Lower leg skin (tissue), 4 donors: ENCODE results near the gene PRKCZ. TPM values are rescaled to one million over a fixed set of nuclear protein-coding genes. Genes with fewer than 3 reads are reported as not detected.

Experiments
- DNase-seq, 2 donors: peaks; one replicate each; pipeline ENCODE4 v3.0.0-alpha.2; 2019; ENCODE audit warnings: low spot score in 2 of 2
- H3K4me3 ChIP-seq: fragments of 200-600 bp; sonication (generic); 2 replicates; pipeline ENCODE4 v1.5.1; 2017; ENCODE audit warnings: mild to moderate bottlenecking, low read depth; ENCODE audit not compliant: poor library complexity, severe bottlenecking
- CTCF ChIP-seq, 3 donors: fragments of 450-650 bp; IDR thresholded peaks; one replicate each; pipeline ENCODE4 v1.5.1; 2016; ENCODE audit warnings: antibody characterized with exemption in 3 of 3, mild to moderate bottlenecking in 3 of 3, moderate library complexity in 2 of 3
- POLR2A ChIP-seq, 2 donors: fragments of 450-650 bp; IDR thresholded peaks; one replicate each; pipeline ENCODE4 v1.6.1; 2016 to 2017; ENCODE audit warnings: antibody characterized with exemption in 2 of 2, mild to moderate bottlenecking in 1 of 2, moderate library complexity in 1 of 2
- WGBS, 2 donors: methylation state at CpG; one replicate each; pipeline ENCODE4 v1.1.5; 2018; 5-methylcytosine and 5-hydroxymethylcytosine counted together
- intact Hi-C: fragments of 100-400 bp; cut with DNase I; formaldehyde crosslinking; loops from one replicate; pipeline ENCODE4 v1.15.0; 2023; ENCODE audit warnings: low total_unique reads
- total RNA-seq, 4 donors: library from RNA; depleted of rRNA; stranded (reverse); fragments of >200 nt; gene quantifications; one replicate each; pipeline ENCODE4 v1.1.0, GENCODE V29; 2016

PRKCZ gene
- total RNA-seq, 4 donors from 2014 or later = 25.9 to 32.2 (median 26.8) TPM

- WGBS, 2 donors = 78 to 79% methylated on average over 17 to 20 of the region's 21 CpGs
- no peak for DNase-seq
- TF ChIP-seq POLR2A (IDR thresholded peaks at IDR 0.05) = no peak
- TF ChIP-seq CTCF (IDR thresholded peaks at IDR 0.05) = no peak
- intact Hi-C loops = no loop called here
- H3K4me3 ChIP-seq = no peak overlapping the region
These were observed 28.0 kb upstream of the PRKCZ start for GRCh38 chr1:2022063-2022770.

- intact Hi-C loops = no loop called here
- TF ChIP-seq CTCF (IDR thresholded peaks at IDR 0.05) = no peak
- TF ChIP-seq POLR2A (IDR thresholded peaks at IDR 0.05) = no peak
- H3K4me3 ChIP-seq = no peak overlapping the region
- 78% methylated on average over 4 to 9 of the region's 9 CpGs for WGBS, 2 donors
- DNase-seq = no peak
These were observed 27.0 kb upstream of the PRKCZ start for GRCh38 chr1:2023187-2023586.

- no peak overlapping the region for H3K4me3 ChIP-seq
- DNase-seq = no peak
- WGBS, 2 donors = 75 to 96% methylated on average over 8 to 10 of the region's 10 CpGs
- no peak for TF ChIP-seq POLR2A (IDR thresholded peaks at IDR 0.05)
- TF ChIP-seq CTCF (IDR thresholded peaks at IDR 0.05) = no peak
- intact Hi-C loops = no loop called here
These were observed 25.8 kb upstream of the PRKCZ start for GRCh38 chr1:2024451-2024850.

GRCh38 chr1:2024887-2025286, 25.3 kb upstream of the PRKCZ start:
- no peak for DNase-seq
- TF ChIP-seq CTCF (IDR thresholded peaks at IDR 0.05) (no peak), POLR2A (IDR thresholded peaks at IDR 0.05) (no peak)
- no peak overlapping the region for H3K4me3 ChIP-seq
- intact Hi-C loops = no loop called here
- WGBS, 2 donors = 78 to 92% methylated on average over 6 to 13 of the region's 18 CpGs

- WGBS, 2 donors = 54 to 70% methylated on average over 9 to 38 of the region's 39 CpGs
- DNase-seq = no peak
- no peak overlapping the region for H3K4me3 ChIP-seq
- TF ChIP-seq CTCF (IDR thresholded peaks at IDR 0.05) (no peak), POLR2A (IDR thresholded peaks at IDR 0.05) (no peak)
- intact Hi-C loops = no loop called here
These were observed 24.7 kb upstream of the PRKCZ start for GRCh38 chr1:2025491-2025981.
